ENCODE results near the gene DIP2A. TPM values are rescaled to one million over a fixed set of nuclear protein-coding genes. Genes with fewer than 3 reads are reported as not detected.

The DIP2A gene
- total RNA-seq, 1 donor: 26.5 TPM

- TF ChIP-seq CTCF (IDR thresholded peaks at IDR 0.05; ENCODE audit: insufficient read depth, low read length): no peak
- DNase-seq (ENCODE audit: low read depth): no peak
These were observed 98.1 kb downstream of the DIP2A start for GRCh38 chr21:46556802-46557201.

GRCh38 chr21:46557469-46557868, 98.8 kb downstream of the DIP2A start:
- no peak overlapping the region for H3K4me3 ChIP-seq (ENCODE audit: low read depth, low read length)
- no peak for TF ChIP-seq CTCF (IDR thresholded peaks at IDR 0.05; ENCODE audit: insufficient read depth, low read length)
- no peak for DNase-seq (ENCODE audit: low read depth)

More at GRCh38 chr21:46556802-46557201, 98.1 kb downstream of the DIP2A start:
- no peak overlapping the region for H3K4me3 ChIP-seq (ENCODE audit: low read depth, low read length)

DNA sequence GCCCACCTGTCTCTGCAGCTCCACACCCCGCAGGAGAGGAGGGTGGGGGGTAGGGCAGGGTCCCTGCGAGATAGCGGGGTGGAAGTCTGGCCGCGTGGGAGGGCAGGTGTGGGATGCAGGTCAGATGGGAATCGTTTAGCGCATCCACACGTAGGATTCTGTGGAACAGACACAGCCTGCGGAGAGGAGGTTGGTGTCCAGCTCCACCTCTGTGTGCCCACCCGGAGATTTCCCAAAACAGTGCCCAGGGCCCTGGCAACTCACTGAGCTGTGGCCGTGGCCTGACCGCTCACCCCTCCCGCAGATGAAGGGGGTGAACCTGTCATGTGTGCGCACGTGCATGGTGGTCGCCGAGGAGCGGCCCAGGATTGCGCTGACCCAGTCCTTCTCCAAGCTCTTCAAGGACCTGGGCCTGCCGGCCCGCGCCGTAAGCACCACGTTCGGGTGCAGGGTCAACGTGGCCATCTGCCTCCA, 99.3 kb downstream of the DIP2A start:
- H3K4me3 ChIP-seq (ENCODE audit: low read depth, low read length): no peak overlapping the region
- DNase-seq (ENCODE audit: low read depth): no peak
- TF ChIP-seq CTCF (IDR thresholded peaks at IDR 0.05; ENCODE audit: insufficient read depth, low read length): no peak

DNA sequence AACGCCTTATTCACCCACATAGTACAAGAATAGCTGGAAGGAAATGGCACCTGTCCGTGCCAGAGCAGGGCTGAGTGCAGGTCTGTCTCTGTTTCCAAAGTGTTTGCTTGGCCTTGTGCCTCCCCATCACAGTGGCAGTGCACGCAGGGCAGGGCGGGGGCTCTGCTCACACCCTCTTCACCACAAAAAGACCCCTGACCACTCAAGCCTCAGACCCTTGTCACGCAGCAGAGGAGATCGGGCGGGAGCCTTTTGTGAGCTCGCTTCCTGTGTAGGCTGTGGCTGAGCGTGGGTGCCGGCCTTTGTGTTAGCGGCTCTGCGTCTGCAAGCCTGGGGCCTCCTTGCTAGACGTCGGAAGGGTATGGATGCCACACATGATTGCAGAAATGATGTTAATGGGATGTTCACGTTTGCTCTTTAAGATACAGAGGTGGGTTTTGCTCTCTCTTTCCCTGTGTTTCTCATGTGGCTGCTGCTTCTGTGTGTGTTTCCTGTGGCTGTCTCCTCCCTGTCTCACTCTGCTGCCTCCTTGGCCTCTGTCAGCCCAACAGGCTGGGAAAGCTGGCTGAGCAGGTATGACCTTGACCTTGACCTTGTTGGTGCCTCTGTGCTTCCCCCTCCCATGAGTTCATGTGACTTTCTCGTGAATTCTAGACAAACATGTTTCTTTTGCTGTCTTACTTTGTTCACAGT, 100.7 kb downstream of the DIP2A start:
- H3K4me3 ChIP-seq (ENCODE audit: low read depth, low read length): no peak overlapping the region
- no peak for DNase-seq (ENCODE audit: low read depth)
- TF ChIP-seq CTCF (IDR thresholded peaks at IDR 0.05; ENCODE audit: insufficient read depth, low read length): no peak

GRCh38 chr21:46560568-46561444, 102.1 kb downstream of the DIP2A start:
- TF ChIP-seq CTCF (IDR thresholded peaks at IDR 0.05; ENCODE audit: insufficient read depth, low read length): no peak
- no peak for DNase-seq (ENCODE audit: low read depth)

GRCh38 chr21:46561445-46562090, 102.9 kb downstream of the DIP2A start:
- TF ChIP-seq CTCF (IDR thresholded peaks at IDR 0.05; ENCODE audit: insufficient read depth, low read length): no peak

More at GRCh38 chr21:46560568-46561444, 102.1 kb downstream of the DIP2A start:
- no peak overlapping the region for H3K4me3 ChIP-seq (ENCODE audit: low read depth, low read length)

More at GRCh38 chr21:46561445-46562090, 102.9 kb downstream of the DIP2A start:
- DNase-seq (ENCODE audit: low read depth): no peak
- H3K4me3 ChIP-seq (ENCODE audit: low read depth, low read length): no peak overlapping the region

All from fibroblast of the aortic adventitia (primary cell).